Activated naive CD4-positive, alpha-beta T cell treated with anti-CD3 and anti-CD28 coated beads for 36 hours (primary cell): Measurements from ENCODE around the gene ERC2. TPM values are rescaled to one million over a fixed set of nuclear protein-coding genes. Genes with fewer than 3 reads are reported as not detected.

Experiments
- CTCF ChIA-PET: fragments of 350-600 bp; sonication (Branson Sonifier 250); formaldehyde crosslinking; loops from one replicate; lab custom pipeline; 2021; ENCODE audit warnings: antibody characterized with exemption; lab: Charles Lee
- DNase-seq: peaks from one replicate; pipeline ENCODE4 v3.0.0-alpha.2; 2020
- H3K27ac Mint-ChIP-seq: one replicate; pipeline ENCODE4 v1.8.0; 2021; ENCODE audit warnings: mild to moderate bottlenecking, mixed read lengths
- H3K27me3 Mint-ChIP-seq: one replicate; pipeline ENCODE4 v1.8.0; 2021; ENCODE audit warnings: low read depth, mixed read lengths
- H3K36me3 Mint-ChIP-seq: one replicate; pipeline ENCODE4 v1.8.0; 2021; ENCODE audit warnings: low read depth, mixed read lengths
- H3K4me1 Mint-ChIP-seq: one replicate; pipeline ENCODE4 v1.8.0; 2021; ENCODE audit warnings: low read depth, mixed read lengths
- H3K4me3 Mint-ChIP-seq: one replicate; pipeline ENCODE4 v1.8.0; 2021; ENCODE audit warnings: mild to moderate bottlenecking, moderate library complexity, mixed read lengths
- H3K9me3 Mint-ChIP-seq: one replicate; pipeline ENCODE4 v1.8.0; 2021; ENCODE audit warnings: mixed read lengths
- intact Hi-C: fragments of 100-400 bp; cut with micrococcal nuclease; formaldehyde crosslinking; loops from one replicate; pipeline ENCODE4 v1.15.1; 2023
- total RNA-seq, 2 experiments: library from RNA; stranded (reverse); gene quantifications; one replicate each; pipeline ENCODE4 v1.2.3, GENCODE V29; 2021

Gene ERC2
- total RNA-seq, 2 experiments from 2014 or later: 0.12 TPM; not detected in 1

- Mint-ChIP-seq H3K9me3 (no peaks in the 10 kb centered on the region), H3K36me3 (no peaks in the 10 kb centered on the region)
- CTCF ChIA-PET: no interaction called here
Measured at GRCh38 chr3:56012721-56013120, 455.5 kb downstream of the ERC2 start.

GRCh38 chr3:56005196-56005805, 463.0 kb downstream of the ERC2 start:
- no peak for DNase-seq

More at GRCh38 chr3:56012721-56013120, 455.5 kb downstream of the ERC2 start:
- H3K4me1 Mint-ChIP-seq: no peaks in the 10 kb centered on the region
- intact Hi-C loops: no loop called here
- no peak overlapping the region for H3K27ac Mint-ChIP-seq
- no peaks in the 10 kb centered on the region for H3K27me3 Mint-ChIP-seq
- DNase-seq: no peak
- H3K4me3 Mint-ChIP-seq: no peak overlapping the region

GRCh38 chr3:56003129-56003528, 465.1 kb downstream of the ERC2 start:
- H3K4me1 Mint-ChIP-seq: no peaks in the 10 kb centered on the region
- CTCF ChIA-PET: no interaction called here
- no peak for DNase-seq
- no peaks in the 10 kb centered on the region for H3K36me3 Mint-ChIP-seq
- H3K4me3 Mint-ChIP-seq: no peak overlapping the region
- H3K27ac Mint-ChIP-seq: no peak overlapping the region
- intact Hi-C loops: no loop called here
- H3K9me3 Mint-ChIP-seq: no peaks in the 10 kb centered on the region
- no peaks in the 10 kb centered on the region for H3K27me3 Mint-ChIP-seq

More at GRCh38 chr3:56005196-56005805, 463.0 kb downstream of the ERC2 start:
- no peaks in the 10 kb centered on the region for H3K36me3 Mint-ChIP-seq
- intact Hi-C loops: no loop called here
- CTCF ChIA-PET: no interaction called here
- no peaks in the 10 kb centered on the region for H3K27me3 Mint-ChIP-seq
- H3K27ac Mint-ChIP-seq: no peak overlapping the region
- no peak overlapping the region for H3K4me3 Mint-ChIP-seq
- no peaks in the 10 kb centered on the region for H3K9me3 Mint-ChIP-seq
- no peaks in the 10 kb centered on the region for H3K4me1 Mint-ChIP-seq

GRCh38 chr3:56001991-56002390, 466.3 kb downstream of the ERC2 start:
- intact Hi-C loops: no loop called here
- H3K4me1 Mint-ChIP-seq: no peaks in the 10 kb centered on the region
- H3K9me3 Mint-ChIP-seq: no peaks in the 10 kb centered on the region
- no peak overlapping the region for H3K27ac Mint-ChIP-seq
- no peaks in the 10 kb centered on the region for H3K27me3 Mint-ChIP-seq
- no peaks in the 10 kb centered on the region for H3K36me3 Mint-ChIP-seq
- CTCF ChIA-PET: interaction anchor here (0.6 kb wide), 1 partner anchor 92 kb away, joined by 3 read pairs; no protein-coding TSS in a partner anchor
- no peak for DNase-seq
- H3K4me3 Mint-ChIP-seq: no peak overlapping the region

- Mint-ChIP-seq H3K36me3 (no peaks in the 10 kb centered on the region), H3K4me1 (no peaks in the 10 kb centered on the region), H3K27ac (no peak overlapping the region), H3K27me3 (no peaks in the 10 kb centered on the region), H3K4me3 (no peak overlapping the region), H3K9me3 (no peaks in the 10 kb centered on the region)
- DNase-seq: no peak
- CTCF ChIA-PET: no interaction called here
- intact Hi-C loops: no loop called here
Measured at GRCh38 chr3:56001537-56001936, 466.7 kb downstream of the ERC2 start.

- Mint-ChIP-seq H3K9me3 (no peaks in the 10 kb centered on the region), H3K4me3 (no peak overlapping the region), H3K36me3 (no peaks in the 10 kb centered on the region), H3K27ac (no peak overlapping the region), H3K4me1 (no peaks in the 10 kb centered on the region), H3K27me3 (no peaks in the 10 kb centered on the region)
- no peak for DNase-seq
- CTCF ChIA-PET: no interaction called here
- intact Hi-C loops: no loop called here
Measured at GRCh38 chr3:55989366-55989765, 478.9 kb downstream of the ERC2 start.

- no peaks in the 10 kb centered on the region for H3K36me3 Mint-ChIP-seq
- H3K4me1 Mint-ChIP-seq: no peaks in the 10 kb centered on the region
- no peaks in the 10 kb centered on the region for H3K27me3 Mint-ChIP-seq
- H3K27ac Mint-ChIP-seq: no peak overlapping the region
- H3K9me3 Mint-ChIP-seq: no peaks in the 10 kb centered on the region
- no peak for DNase-seq
- CTCF ChIA-PET: no interaction called here
- no peak overlapping the region for H3K4me3 Mint-ChIP-seq
- intact Hi-C loops: no loop called here
Measured at GRCh38 chr3:55988905-55989304, 479.4 kb downstream of the ERC2 start.

- Mint-ChIP-seq H3K27ac (no peak overlapping the region), H3K4me3 (no peak overlapping the region), H3K9me3 (no peaks in the 10 kb centered on the region), H3K4me1 (no peaks in the 10 kb centered on the region), H3K27me3 (no peaks in the 10 kb centered on the region), H3K36me3 (no peaks in the 10 kb centered on the region)
- no peak for DNase-seq
- intact Hi-C loops: no loop called here
- CTCF ChIA-PET: no interaction called here
Measured at GRCh38 chr3:55984626-55985025, 483.6 kb downstream of the ERC2 start.

GRCh38 chr3:55978953-55979352, 489.3 kb downstream of the ERC2 start:
- H3K36me3 Mint-ChIP-seq: no peaks in the 10 kb centered on the region
- CTCF ChIA-PET: no interaction called here
- DNase-seq: no peak
- H3K4me1 Mint-ChIP-seq: no peaks in the 10 kb centered on the region
- H3K27me3 Mint-ChIP-seq: no peaks in the 10 kb centered on the region
- H3K9me3 Mint-ChIP-seq: no peaks in the 10 kb centered on the region
- no peak overlapping the region for H3K27ac Mint-ChIP-seq
- intact Hi-C loops: no loop called here
- no peak overlapping the region for H3K4me3 Mint-ChIP-seq

GRCh38 chr3:55974421-55975165, 493.7 kb downstream of the ERC2 start:
- H3K36me3 Mint-ChIP-seq: no peaks in the 10 kb centered on the region
- no peak overlapping the region for H3K27ac Mint-ChIP-seq
- no peaks in the 10 kb centered on the region for H3K27me3 Mint-ChIP-seq
- no peaks in the 10 kb centered on the region for H3K9me3 Mint-ChIP-seq
- CTCF ChIA-PET: no interaction called here
- intact Hi-C loops: no loop called here
- H3K4me1 Mint-ChIP-seq: no peaks in the 10 kb centered on the region
- H3K4me3 Mint-ChIP-seq: no peak overlapping the region
- DNase-seq: no peak

- CTCF ChIA-PET: no interaction called here
- Mint-ChIP-seq H3K27ac (no peak overlapping the region), H3K4me3 (no peak overlapping the region), H3K36me3 (no peaks in the 10 kb centered on the region), H3K4me1 (no peaks in the 10 kb centered on the region), H3K9me3 (no peaks in the 10 kb centered on the region), H3K27me3 (peaks cover 2% of the 10 kb centered on the region)
- no peak for DNase-seq
- intact Hi-C loops: no loop called here
Measured at GRCh38 chr3:55969634-55970033, 498.6 kb downstream of the ERC2 start.

GRCh38 chr3:55968331-55968730, 499.9 kb downstream of the ERC2 start:
- intact Hi-C loops: no loop called here
- H3K27ac Mint-ChIP-seq: no peak overlapping the region

GRCh38 chr3:55966566-55966965, 501.7 kb downstream of the ERC2 start:
- no peaks in the 10 kb centered on the region for H3K4me1 Mint-ChIP-seq
- H3K9me3 Mint-ChIP-seq: no peaks in the 10 kb centered on the region
- no peak overlapping the region for H3K27ac Mint-ChIP-seq
- no peak overlapping the region for H3K4me3 Mint-ChIP-seq
- no peak for DNase-seq
- intact Hi-C loops: no loop called here
- no peaks in the 10 kb centered on the region for H3K36me3 Mint-ChIP-seq
- CTCF ChIA-PET: no interaction called here
- H3K27me3 Mint-ChIP-seq: peaks cover 2% of the 10 kb centered on the region

More at GRCh38 chr3:55968331-55968730, 499.9 kb downstream of the ERC2 start:
- no peak for DNase-seq
- peaks cover 2% of the 10 kb centered on the region for H3K27me3 Mint-ChIP-seq
- H3K36me3 Mint-ChIP-seq: no peaks in the 10 kb centered on the region
- CTCF ChIA-PET: no interaction called here
- no peaks in the 10 kb centered on the region for H3K9me3 Mint-ChIP-seq
- no peak overlapping the region for H3K4me3 Mint-ChIP-seq
- H3K4me1 Mint-ChIP-seq: no peaks in the 10 kb centered on the region
